MM.1S (cell line): Measurements from ENCODE around the gene KIAA1958.

Source experiments
- EZH2 ChIP-seq: fragments of 300-600 bp; sonication (generic); optimal IDR thresholded peaks from 2 replicates; pipeline ENCODE3; 2017; ENCODE audit warnings: low read depth, mild to moderate bottlenecking, antibody characterized with exemption, low read length, mixed read lengths
- EZH2phosphoT487 ChIP-seq: fragments of 300-600 bp; sonication (generic); IDR thresholded peaks from 2 replicates; pipeline ENCODE4 v1.6.1; 2018; ENCODE audit warnings: antibody characterized with exemption, low read length
- TF ChIP-seq, protein P1 (sequence below): fragments of 300-600 bp; sonication (generic); IDR thresholded peaks from 2 replicates; pipeline ENCODE4 v1.5.1; 2016; ENCODE audit warnings: antibody characterized with exemption, low read length, mixed read lengths

DNA sequence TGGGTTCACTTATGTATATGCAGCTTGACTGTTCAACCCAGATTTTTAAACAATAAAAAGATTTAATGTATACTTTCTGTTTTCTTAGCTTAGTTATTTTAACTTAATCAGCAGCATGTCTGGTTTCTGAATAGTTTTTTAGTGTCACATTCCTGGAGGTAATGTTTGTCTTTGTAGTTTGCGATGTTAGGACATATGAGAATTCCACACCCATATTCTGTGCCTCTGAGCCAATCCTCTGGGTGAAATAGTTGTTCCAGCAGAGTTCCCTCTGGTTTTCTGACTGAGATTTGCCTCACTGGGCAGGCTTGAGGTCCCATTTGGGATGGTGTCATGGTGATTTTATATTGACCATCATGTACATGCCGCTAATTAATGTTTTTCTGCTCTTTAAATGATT lies 182.7 kb downstream of the KIAA1958 start:
- TF ChIP-seq EZH2phosphoT487 = no peak
- TF ChIP-seq, protein P1, sequence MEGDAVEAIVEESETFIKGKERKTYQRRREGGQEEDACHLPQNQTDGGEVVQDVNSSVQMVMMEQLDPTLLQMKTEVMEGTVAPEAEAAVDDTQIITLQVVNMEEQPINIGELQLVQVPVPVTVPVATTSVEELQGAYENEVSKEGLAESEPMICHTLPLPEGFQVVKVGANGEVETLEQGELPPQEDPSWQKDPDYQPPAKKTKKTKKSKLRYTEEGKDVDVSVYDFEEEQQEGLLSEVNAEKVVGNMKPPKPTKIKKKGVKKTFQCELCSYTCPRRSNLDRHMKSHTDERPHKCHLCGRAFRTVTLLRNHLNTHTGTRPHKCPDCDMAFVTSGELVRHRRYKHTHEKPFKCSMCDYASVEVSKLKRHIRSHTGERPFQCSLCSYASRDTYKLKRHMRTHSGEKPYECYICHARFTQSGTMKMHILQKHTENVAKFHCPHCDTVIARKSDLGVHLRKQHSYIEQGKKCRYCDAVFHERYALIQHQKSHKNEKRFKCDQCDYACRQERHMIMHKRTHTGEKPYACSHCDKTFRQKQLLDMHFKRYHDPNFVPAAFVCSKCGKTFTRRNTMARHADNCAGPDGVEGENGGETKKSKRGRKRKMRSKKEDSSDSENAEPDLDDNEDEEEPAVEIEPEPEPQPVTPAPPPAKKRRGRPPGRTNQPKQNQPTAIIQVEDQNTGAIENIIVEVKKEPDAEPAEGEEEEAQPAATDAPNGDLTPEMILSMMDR = no peak
- TF ChIP-seq EZH2 = no peak
